Measurements from ENCODE around the gene CHRFAM7A.
"Not testable (repeated sequence)": the region's sequence is repeated elsewhere in the genome, so short reads cannot be mapped to it uniquely, and the experiment has no call there.

The CHRFAM7A gene

GRCh38 chr15:30321063-30321462 lies 72.3 kb downstream of the CHRFAM7A start:
- not testable (repeated sequence) for DNase-seq (ENCODE audit: low read depth in 1 of 2, low spot score in 1 of 2)

- not testable (repeated sequence) for DNase-seq (ENCODE audit: low read depth in 1 of 2, low spot score in 1 of 2)
Measured at GRCh38 chr15:30315704-30316103, 77.6 kb downstream of the CHRFAM7A start.

DNA sequence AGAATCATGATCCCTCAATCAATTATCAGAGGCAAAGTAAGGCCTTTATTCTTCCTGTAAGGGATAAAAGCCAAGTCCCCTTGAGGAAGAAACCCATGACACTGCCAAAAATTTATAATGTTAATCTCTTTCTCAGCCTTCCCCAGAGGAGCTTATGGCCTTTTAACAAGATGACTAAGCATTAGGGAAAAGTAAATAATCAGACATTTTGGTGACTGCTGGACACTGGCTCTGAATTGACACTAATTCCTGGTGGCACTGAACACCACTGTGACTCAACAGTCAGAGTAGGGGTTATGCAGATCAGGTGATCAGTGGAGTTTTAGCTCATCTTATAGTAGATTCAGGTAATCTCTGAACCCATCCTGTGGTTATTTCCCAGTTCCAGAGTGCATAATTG lies 82.8 kb downstream of the CHRFAM7A start:
- not testable (repeated sequence) for DNase-seq (ENCODE audit: low read depth in 1 of 2, low spot score in 1 of 2)
